ENCODE data around the gene DGKH. TPM values are rescaled to one million over a fixed set of nuclear protein-coding genes. Genes with fewer than 3 reads are reported as not detected.
"Not testable (repeated sequence)": the region's sequence is repeated elsewhere in the genome, so short reads cannot be mapped to it uniquely, and the experiment has no call there.

The DGKH gene
- polyA plus RNA-seq, 2 donors: 1.9 to 2.7 TPM

DNA sequence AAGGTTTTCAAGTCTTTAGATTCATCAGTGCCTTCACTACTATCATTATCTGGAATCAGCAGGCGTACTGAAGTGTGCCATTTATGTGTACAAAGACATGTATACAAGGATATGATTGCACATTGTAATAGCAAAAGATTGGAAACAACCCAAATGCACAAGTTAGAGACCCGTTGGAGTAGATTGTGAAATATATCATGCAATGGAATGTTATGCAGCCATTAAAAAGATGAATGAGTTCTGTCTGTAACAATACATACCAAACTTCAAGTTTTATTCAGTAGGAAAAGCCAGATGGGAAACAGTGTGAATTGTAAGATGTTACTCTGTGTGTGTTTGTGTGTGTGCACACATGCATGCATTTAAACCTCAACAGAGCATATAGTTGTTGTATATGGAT lies 97.9 kb downstream of the DGKH start:
- no peaks in the 10 kb centered on the region for H3K9me3 ChIP-seq (ENCODE audit: control insufficient read depth in 2 of 2, insufficient read depth in 1 of 2, low read depth in 1 of 2, low read length in 1 of 2)
- 87 to 88% methylated on average over 2 of the region's 2 CpGs for WGBS, 2 donors
- H3K27me3 ChIP-seq (ENCODE audit: control insufficient read depth in 1 of 2, insufficient read depth in 2 of 2, low read length in 2 of 2): no peaks in the 10 kb centered on the region

DNA sequence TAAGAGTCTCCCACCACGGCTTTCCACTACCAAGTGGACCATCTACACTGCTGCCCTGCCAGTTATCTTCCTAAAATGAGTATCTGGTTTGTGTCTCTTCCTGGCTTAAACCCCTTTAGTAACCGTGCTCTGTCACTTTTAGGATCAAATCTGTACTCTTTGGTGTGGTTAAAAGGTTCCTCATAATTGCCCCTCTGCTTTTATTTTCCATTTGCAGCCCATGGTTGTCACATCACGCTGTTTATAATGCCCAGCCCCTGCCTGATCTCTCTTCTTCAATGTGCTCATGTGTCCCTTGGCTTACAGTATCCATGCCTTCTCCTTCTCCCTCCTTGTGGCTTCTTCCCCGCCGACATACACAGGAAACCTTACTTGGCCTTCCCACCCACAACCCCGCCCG lies 100.1 kb downstream of the DGKH start:
- H3K4me1 ChIP-seq (ENCODE audit: control insufficient read depth in 2 of 2, insufficient read depth in 2 of 2, low read length in 1 of 2): no peaks in the 10 kb centered on the region
- no peak overlapping the region for H3K4me3 ChIP-seq (ENCODE audit: low read depth in 1 of 2, low read length in 2 of 2)
- no peaks in the 10 kb centered on the region for H3K36me3 ChIP-seq (ENCODE audit: control insufficient read depth in 2 of 2, insufficient read depth in 2 of 2, low read length in 1 of 2)
- H3K27ac ChIP-seq (ENCODE audit: low read depth in 2 of 2, low read length in 1 of 2): no peak overlapping the region
- no peaks in the 10 kb centered on the region for H3K27me3 ChIP-seq (ENCODE audit: control insufficient read depth in 1 of 2, insufficient read depth in 2 of 2, low read length in 2 of 2)
- H3K9me3 ChIP-seq (ENCODE audit: control insufficient read depth in 2 of 2, insufficient read depth in 1 of 2, low read depth in 1 of 2, low read length in 1 of 2): no peaks in the 10 kb centered on the region
- WGBS, 2 donors: 75 to 86% methylated on average over 7 of the region's 7 CpGs

More for the DNA sequence above, 97.9 kb downstream of the DGKH start:
- H3K4me1 ChIP-seq (ENCODE audit: control insufficient read depth in 2 of 2, insufficient read depth in 2 of 2, low read length in 1 of 2): no peaks in the 10 kb centered on the region
- no peaks in the 10 kb centered on the region for H3K36me3 ChIP-seq (ENCODE audit: control insufficient read depth in 2 of 2, insufficient read depth in 2 of 2, low read length in 1 of 2)
- H3K4me3 ChIP-seq (ENCODE audit: low read depth in 1 of 2, low read length in 2 of 2): no peak overlapping the region
- H3K27ac ChIP-seq (ENCODE audit: low read depth in 2 of 2, low read length in 1 of 2): no peak overlapping the region

DNA sequence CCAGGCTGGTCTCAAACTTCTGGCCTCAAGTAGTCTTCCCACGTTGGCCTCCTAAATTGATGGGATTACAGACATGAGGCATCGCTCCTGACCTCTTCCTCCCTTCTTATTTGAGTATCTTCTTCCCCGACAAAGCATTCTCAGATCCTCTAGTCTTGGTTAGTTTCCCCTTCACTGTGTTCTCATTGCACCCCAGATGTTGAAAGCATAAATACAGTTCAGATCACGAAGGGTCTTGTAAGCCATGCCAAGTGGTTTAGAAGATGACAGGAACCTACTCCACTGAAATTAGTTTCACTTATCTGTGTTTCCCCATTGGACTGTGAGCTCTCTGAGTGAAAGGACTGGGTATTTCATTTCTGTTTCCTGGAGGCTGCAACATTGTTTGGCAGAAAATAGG lies 100.7 kb downstream of the DGKH start:
- Histone ChIP-seq H3K4me3 (ENCODE audit: low read depth in 1 of 2, low read length in 2 of 2) (no peak overlapping the region), H3K4me1 (ENCODE audit: control insufficient read depth in 2 of 2, insufficient read depth in 2 of 2, low read length in 1 of 2) (no peaks in the 10 kb centered on the region), H3K36me3 (ENCODE audit: control insufficient read depth in 2 of 2, insufficient read depth in 2 of 2, low read length in 1 of 2) (no peaks in the 10 kb centered on the region), H3K27ac (ENCODE audit: low read depth in 2 of 2, low read length in 1 of 2) (no peak overlapping the region), H3K27me3 (ENCODE audit: control insufficient read depth in 1 of 2, insufficient read depth in 2 of 2, low read length in 2 of 2) (no peaks in the 10 kb centered on the region), H3K9me3 (ENCODE audit: control insufficient read depth in 2 of 2, insufficient read depth in 1 of 2, low read depth in 1 of 2, low read length in 1 of 2) (no peaks in the 10 kb centered on the region)
- 88 to 90% methylated on average over 4 of the region's 4 CpGs for WGBS, 2 donors

DNA sequence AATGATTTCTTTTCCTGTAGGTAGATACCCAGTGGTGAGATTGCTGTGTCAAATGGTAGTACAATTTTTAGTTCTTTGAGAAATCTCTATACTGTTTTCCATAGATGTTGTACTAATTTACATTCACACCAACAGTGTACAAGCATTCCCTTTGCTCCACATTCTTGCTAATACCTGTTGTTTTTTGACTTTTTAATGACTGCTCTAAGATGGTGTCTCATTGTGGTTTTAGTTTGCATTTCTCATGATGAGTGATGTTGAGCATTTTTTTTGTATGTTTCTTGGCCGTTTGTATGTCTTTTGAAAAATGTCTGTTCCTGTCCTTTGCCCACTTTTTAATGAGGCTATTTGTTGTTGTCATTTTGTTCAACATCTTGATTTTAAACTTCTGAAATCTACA lies 103.3 kb downstream of the DGKH start:
- WGBS, 2 donors: 57 to 74% methylated on average over 1 of the region's 1 CpG
- no peak overlapping the region for H3K4me3 ChIP-seq (ENCODE audit: low read depth in 1 of 2, low read length in 2 of 2)
- no peaks in the 10 kb centered on the region for H3K9me3 ChIP-seq (ENCODE audit: control insufficient read depth in 2 of 2, insufficient read depth in 1 of 2, low read depth in 1 of 2, low read length in 1 of 2)
- peaks cover 0 to 3% of the 10 kb centered on the region in 2 donors for H3K36me3 ChIP-seq (ENCODE audit: control insufficient read depth in 2 of 2, insufficient read depth in 2 of 2, low read length in 1 of 2)
- H3K27me3 ChIP-seq (ENCODE audit: control insufficient read depth in 1 of 2, insufficient read depth in 2 of 2, low read length in 2 of 2): no peaks in the 10 kb centered on the region
- H3K4me1 ChIP-seq (ENCODE audit: control insufficient read depth in 2 of 2, insufficient read depth in 2 of 2, low read length in 1 of 2): no peaks in the 10 kb centered on the region
- no peak overlapping the region for H3K27ac ChIP-seq (ENCODE audit: low read depth in 2 of 2, low read length in 1 of 2)

DNA sequence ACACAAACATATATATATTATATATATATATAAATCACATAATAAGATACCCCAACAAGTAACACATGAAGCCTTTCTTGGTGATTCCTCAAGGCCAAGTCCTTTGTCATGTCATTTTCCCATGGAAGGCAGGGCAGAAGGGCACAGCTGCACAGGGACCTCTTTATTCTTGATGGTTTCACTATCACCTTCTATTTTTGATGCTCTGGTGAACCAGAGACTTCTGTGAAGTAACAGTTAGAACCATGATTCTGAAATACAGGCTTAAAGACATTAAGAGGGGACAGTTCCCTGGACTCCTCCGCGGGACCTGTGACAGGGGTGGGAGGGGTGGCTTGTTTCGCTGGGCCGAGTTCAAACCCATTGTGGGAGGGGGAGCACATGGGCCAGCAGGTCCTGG lies 104.0 kb downstream of the DGKH start:
- WGBS, 2 donors: 83 to 93% methylated on average over 4 of the region's 4 CpGs
- H3K4me1 ChIP-seq (ENCODE audit: control insufficient read depth in 2 of 2, insufficient read depth in 2 of 2, low read length in 1 of 2): no peaks in the 10 kb centered on the region
- H3K4me3 ChIP-seq (ENCODE audit: low read depth in 1 of 2, low read length in 2 of 2): no peak overlapping the region
- no peaks in the 10 kb centered on the region for H3K27me3 ChIP-seq (ENCODE audit: control insufficient read depth in 1 of 2, insufficient read depth in 2 of 2, low read length in 2 of 2)
- H3K36me3 ChIP-seq (ENCODE audit: control insufficient read depth in 2 of 2, insufficient read depth in 2 of 2, low read length in 1 of 2): peaks cover 0 to 3% of the 10 kb centered on the region in 2 donors
- H3K9me3 ChIP-seq (ENCODE audit: control insufficient read depth in 2 of 2, insufficient read depth in 1 of 2, low read depth in 1 of 2, low read length in 1 of 2): no peaks in the 10 kb centered on the region
- H3K27ac ChIP-seq (ENCODE audit: low read depth in 2 of 2, low read length in 1 of 2): no peak overlapping the region

DNA sequence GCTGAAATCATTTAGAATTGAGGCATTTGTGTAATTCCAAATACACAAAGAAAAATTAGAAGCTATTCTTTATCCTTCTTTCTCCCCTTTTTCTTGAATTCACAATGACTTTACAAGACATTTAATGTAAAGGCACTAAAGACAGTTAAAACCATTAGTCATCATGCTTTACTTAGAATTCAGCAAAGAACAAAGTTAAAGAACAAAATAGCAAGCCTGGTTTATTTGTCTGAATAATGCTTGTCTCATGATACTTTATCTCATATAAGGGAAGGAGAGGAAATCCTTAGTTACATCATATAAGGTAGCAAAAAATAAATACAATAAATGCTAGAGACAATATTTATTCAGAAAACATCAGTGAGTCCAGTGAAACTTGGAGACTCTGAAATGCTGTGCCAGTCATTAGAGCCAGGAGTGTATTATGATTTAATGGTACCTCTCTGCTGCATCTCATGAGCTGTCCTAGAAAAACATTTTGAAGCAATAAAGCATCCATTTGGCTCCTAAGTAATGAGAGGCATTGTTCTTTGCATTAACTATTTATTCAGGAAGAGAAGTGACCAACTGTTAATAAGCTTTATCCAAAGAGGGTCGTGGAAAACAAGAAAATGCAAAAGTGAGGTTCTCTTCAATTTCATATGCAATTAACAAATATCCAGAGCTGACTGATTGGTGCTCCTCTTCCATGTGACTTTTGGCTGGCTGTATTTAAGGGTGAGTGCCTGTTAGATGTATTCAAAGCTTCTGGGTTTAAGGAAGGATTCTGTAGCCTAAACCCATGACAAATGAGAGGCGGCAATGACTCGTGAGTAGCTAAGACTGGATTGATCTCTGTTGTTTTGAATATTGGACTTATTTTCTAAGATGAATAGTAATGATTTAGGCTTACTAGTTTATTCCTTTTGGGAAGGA lies 105.0 kb downstream of the DGKH start:
- no peaks in the 10 kb centered on the region for H3K27me3 ChIP-seq (ENCODE audit: control insufficient read depth in 1 of 2, insufficient read depth in 2 of 2, low read length in 2 of 2)
- no peak overlapping the region for H3K4me3 ChIP-seq (ENCODE audit: low read depth in 1 of 2, low read length in 2 of 2)
- H3K4me1 ChIP-seq (ENCODE audit: control insufficient read depth in 2 of 2, insufficient read depth in 2 of 2, low read length in 1 of 2): no peaks in the 10 kb centered on the region
- WGBS, 2 donors: 76 to 85% methylated on average over 3 of the region's 3 CpGs
- peaks cover 0 to 3% of the 10 kb centered on the region in 2 donors for H3K36me3 ChIP-seq (ENCODE audit: control insufficient read depth in 2 of 2, insufficient read depth in 2 of 2, low read length in 1 of 2)
- H3K9me3 ChIP-seq (ENCODE audit: control insufficient read depth in 2 of 2, insufficient read depth in 1 of 2, low read depth in 1 of 2, low read length in 1 of 2): no peaks in the 10 kb centered on the region
- H3K27ac ChIP-seq (ENCODE audit: low read depth in 2 of 2, low read length in 1 of 2): no peak overlapping the region

DNA sequence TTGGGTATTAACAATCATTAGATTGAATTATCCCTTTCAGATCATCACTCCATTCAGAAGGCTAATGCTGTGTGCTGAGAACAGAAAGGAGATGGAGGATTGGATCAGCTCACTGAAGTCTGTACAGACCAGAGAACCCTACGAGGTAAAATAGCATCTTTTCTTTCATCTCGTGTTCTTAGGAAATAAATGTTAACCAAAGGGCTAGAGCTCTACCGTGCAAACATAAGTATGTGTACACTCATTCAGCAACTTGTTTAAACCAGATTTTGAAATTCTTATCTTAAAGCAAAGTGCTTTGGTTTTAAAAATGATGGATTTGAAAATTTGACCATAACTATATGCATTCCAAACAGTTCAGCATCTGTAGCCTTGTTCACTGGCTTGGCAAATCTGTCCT lies 106.8 kb downstream of the DGKH start:
- WGBS, 2 donors: 78 to 84% methylated on average over 3 of the region's 3 CpGs
- Histone ChIP-seq H3K9me3 (ENCODE audit: control insufficient read depth in 2 of 2, insufficient read depth in 1 of 2, low read depth in 1 of 2, low read length in 1 of 2) (no peaks in the 10 kb centered on the region), H3K4me3 (ENCODE audit: low read depth in 1 of 2, low read length in 2 of 2) (no peak overlapping the region), H3K4me1 (ENCODE audit: control insufficient read depth in 2 of 2, insufficient read depth in 2 of 2, low read length in 1 of 2) (no peaks in the 10 kb centered on the region), H3K27ac (ENCODE audit: low read depth in 2 of 2, low read length in 1 of 2) (no peak overlapping the region), H3K27me3 (ENCODE audit: control insufficient read depth in 1 of 2, insufficient read depth in 2 of 2, low read length in 2 of 2) (no peaks in the 10 kb centered on the region), H3K36me3 (ENCODE audit: control insufficient read depth in 2 of 2, insufficient read depth in 2 of 2, low read length in 1 of 2) (peaks cover 0 to 11% of the 10 kb centered on the region in 2 donors)

DNA sequence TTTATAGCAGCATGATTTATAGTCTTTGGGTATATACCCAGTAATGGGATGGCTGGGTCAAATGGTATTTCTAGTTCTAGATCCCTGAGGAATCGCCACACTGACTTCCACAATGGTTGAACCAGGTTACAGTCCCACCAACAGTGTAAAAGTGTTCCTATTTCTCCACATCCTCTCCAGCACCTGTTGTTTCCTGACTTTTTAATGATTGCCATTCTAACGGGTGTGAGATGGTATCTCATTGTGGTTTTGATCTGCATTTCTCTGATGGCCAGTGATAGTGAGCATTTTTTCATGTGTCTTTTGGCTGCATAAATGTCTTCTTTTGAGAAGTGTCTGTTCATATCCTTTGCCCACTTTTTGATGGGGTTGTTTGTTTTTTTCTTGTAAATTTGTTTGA lies 114.9 kb downstream of the DGKH start:
- H3K4me3 ChIP-seq (ENCODE audit: low read depth in 1 of 2, low read length in 2 of 2); H3K27me3 ChIP-seq (ENCODE audit: control insufficient read depth in 1 of 2, insufficient read depth in 2 of 2, low read length in 2 of 2); H3K27ac ChIP-seq (ENCODE audit: low read depth in 2 of 2, low read length in 1 of 2); H3K9me3 ChIP-seq (ENCODE audit: control insufficient read depth in 2 of 2, insufficient read depth in 1 of 2, low read depth in 1 of 2, low read length in 1 of 2); H3K4me1 ChIP-seq (ENCODE audit: control insufficient read depth in 2 of 2, insufficient read depth in 2 of 2, low read length in 1 of 2): not testable (repeated sequence)
- H3K36me3 ChIP-seq (ENCODE audit: control insufficient read depth in 2 of 2, insufficient read depth in 2 of 2, low read length in 1 of 2): peaks cover 2 to 11% of the 10 kb centered on the region in 2 donors
- WGBS, 2 donors: 76 to 81% methylated on average over 1 of the region's 2 CpGs

DNA sequence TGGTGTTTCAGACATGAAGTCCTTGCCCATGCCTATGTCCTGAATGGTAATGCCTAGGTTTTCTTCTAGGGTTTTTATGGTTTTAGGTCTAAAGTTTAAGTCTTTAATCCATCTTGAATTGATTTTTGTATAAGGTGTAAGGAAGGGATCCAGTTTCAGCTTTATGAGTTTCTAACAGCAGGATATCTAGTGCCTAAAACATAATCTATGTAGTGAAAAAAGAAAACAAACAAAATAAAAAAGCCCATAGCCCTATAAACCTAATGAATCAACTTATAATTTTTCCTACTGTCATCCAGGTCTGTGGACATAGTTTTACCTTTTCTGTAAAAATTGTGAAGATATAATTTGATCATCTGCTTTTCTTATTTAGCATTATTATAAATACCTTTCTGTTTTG lies 115.5 kb downstream of the DGKH start:
- H3K36me3 ChIP-seq (ENCODE audit: control insufficient read depth in 2 of 2, insufficient read depth in 2 of 2, low read length in 1 of 2): peaks cover 2 to 13% of the 10 kb centered on the region in 2 donors
- not testable (repeated sequence) for H3K4me3 ChIP-seq (ENCODE audit: low read depth in 1 of 2, low read length in 2 of 2); H3K27ac ChIP-seq (ENCODE audit: low read depth in 2 of 2, low read length in 1 of 2); H3K4me1 ChIP-seq (ENCODE audit: control insufficient read depth in 2 of 2, insufficient read depth in 2 of 2, low read length in 1 of 2); H3K9me3 ChIP-seq (ENCODE audit: control insufficient read depth in 2 of 2, insufficient read depth in 1 of 2, low read depth in 1 of 2, low read length in 1 of 2); H3K27me3 ChIP-seq (ENCODE audit: control insufficient read depth in 1 of 2, insufficient read depth in 2 of 2, low read length in 2 of 2)

DNA sequence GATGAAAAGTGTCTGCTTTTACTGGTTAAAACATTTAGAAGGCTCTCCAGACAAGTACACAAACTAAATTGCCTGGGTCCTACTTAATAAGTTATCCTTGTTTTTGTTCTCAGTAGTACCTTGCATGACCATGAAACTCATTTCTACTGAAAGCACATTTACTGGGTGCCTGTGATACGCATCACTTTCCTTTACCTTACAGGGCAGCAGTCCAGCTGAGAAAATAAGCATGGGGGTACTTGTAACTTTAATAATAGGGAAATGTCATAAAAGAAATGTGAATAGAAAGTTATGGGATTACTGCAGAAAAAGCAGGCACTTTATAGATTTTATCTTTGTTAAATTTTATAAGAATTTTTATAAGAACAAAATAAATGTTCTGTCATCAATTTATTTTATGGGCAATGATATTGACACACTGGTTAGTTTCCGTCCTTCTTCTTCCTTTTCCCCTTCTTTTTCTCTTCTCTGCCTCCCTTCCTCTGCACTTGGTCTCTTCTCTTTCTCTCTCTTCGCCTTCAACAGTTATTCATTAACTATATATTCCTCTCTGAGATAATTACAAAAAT lies 116.2 kb downstream of the DGKH start:
- WGBS, 2 donors: 93 to 98% methylated on average over 3 of the region's 3 CpGs

More for the DNA sequence above, 116.2 kb downstream of the DGKH start:
- H3K36me3 ChIP-seq (ENCODE audit: control insufficient read depth in 2 of 2, insufficient read depth in 2 of 2, low read length in 1 of 2): peaks cover 2 to 10% of the 10 kb centered on the region in 2 donors
- H3K27ac ChIP-seq (ENCODE audit: low read depth in 2 of 2, low read length in 1 of 2): no peak overlapping the region
- no peaks in the 10 kb centered on the region for H3K27me3 ChIP-seq (ENCODE audit: control insufficient read depth in 1 of 2, insufficient read depth in 2 of 2, low read length in 2 of 2)
- H3K9me3 ChIP-seq (ENCODE audit: control insufficient read depth in 2 of 2, insufficient read depth in 1 of 2, low read depth in 1 of 2, low read length in 1 of 2): no peaks in the 10 kb centered on the region
- H3K4me3 ChIP-seq (ENCODE audit: low read depth in 1 of 2, low read length in 2 of 2): no peak overlapping the region
- H3K4me1 ChIP-seq (ENCODE audit: control insufficient read depth in 2 of 2, insufficient read depth in 2 of 2, low read length in 1 of 2): no peaks in the 10 kb centered on the region
